ENCODE data around the gene BCL2A1.
"Not testable (repeated sequence)": the region's sequence is repeated elsewhere in the genome, so short reads cannot be mapped to it uniquely, and the experiment has no call there.

BCL2A1 gene

DNA sequence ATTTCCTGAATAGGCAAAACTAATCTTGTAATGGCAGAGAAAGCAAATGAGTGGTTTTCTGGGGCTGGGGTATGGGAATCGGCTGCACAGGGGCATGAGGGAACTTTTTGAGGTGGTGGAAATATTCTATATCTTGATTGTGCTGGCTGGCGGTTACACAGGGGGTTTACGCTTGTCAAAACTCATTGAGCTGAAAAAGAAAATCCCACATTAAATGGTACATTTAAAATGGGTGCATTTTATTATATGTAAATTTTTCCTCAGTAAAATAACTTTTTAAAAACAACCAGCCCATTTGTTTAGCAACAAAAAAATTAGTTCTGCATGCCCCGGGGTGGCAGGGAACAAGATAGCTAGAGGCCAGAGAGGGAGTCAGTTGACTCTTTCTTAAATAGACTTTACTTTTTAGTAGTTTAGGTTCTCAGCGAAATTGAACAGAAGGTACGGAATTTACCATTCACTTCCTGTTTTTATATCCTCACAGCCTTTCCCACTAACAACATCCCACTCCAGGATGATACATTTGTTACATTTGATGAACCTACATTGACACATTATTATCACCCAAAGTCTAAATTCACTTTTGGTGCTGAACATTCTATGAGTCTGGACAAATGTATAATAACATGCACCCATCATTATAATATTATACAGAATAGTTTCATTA, 41.2 kb upstream of the BCL2A1 start:
- Mint-ChIP-seq H3K4me3 (no peak overlapping the region), H3K9me3 (peaks cover 21% of the 10 kb centered on the region), H3K4me1 (no peaks in the 10 kb centered on the region), H3K36me3 (ENCODE audit: low read depth) (no peaks in the 10 kb centered on the region), H3K27ac (no peak overlapping the region), H3K27me3 (ENCODE audit: low read depth, poor library complexity) (peaks cover 6% of the 10 kb centered on the region)
- TF ChIP-seq, protein P1, sequence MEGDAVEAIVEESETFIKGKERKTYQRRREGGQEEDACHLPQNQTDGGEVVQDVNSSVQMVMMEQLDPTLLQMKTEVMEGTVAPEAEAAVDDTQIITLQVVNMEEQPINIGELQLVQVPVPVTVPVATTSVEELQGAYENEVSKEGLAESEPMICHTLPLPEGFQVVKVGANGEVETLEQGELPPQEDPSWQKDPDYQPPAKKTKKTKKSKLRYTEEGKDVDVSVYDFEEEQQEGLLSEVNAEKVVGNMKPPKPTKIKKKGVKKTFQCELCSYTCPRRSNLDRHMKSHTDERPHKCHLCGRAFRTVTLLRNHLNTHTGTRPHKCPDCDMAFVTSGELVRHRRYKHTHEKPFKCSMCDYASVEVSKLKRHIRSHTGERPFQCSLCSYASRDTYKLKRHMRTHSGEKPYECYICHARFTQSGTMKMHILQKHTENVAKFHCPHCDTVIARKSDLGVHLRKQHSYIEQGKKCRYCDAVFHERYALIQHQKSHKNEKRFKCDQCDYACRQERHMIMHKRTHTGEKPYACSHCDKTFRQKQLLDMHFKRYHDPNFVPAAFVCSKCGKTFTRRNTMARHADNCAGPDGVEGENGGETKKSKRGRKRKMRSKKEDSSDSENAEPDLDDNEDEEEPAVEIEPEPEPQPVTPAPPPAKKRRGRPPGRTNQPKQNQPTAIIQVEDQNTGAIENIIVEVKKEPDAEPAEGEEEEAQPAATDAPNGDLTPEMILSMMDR (IDR thresholded peaks at IDR 0.05) = no peak
- DNase-seq = no peak

GRCh38 chr15:80011596-80011995, 40.6 kb upstream of the BCL2A1 start:
- Mint-ChIP-seq H3K4me1 (no peaks in the 10 kb centered on the region), H3K27me3 (ENCODE audit: low read depth, poor library complexity) (peaks cover 6% of the 10 kb centered on the region), H3K4me3 (no peak overlapping the region), H3K9me3 (peaks cover 17% of the 10 kb centered on the region), H3K36me3 (ENCODE audit: low read depth) (no peaks in the 10 kb centered on the region), H3K27ac (no peak overlapping the region)
- TF ChIP-seq, protein P1 (IDR thresholded peaks at IDR 0.05) = no peak
- DNase-seq = no peak

GRCh38 chr15:80011041-80011523, 40.1 kb upstream of the BCL2A1 start:
- not testable (repeated sequence) for H3K36me3 Mint-ChIP-seq (ENCODE audit: low read depth); DNase-seq; H3K4me1 Mint-ChIP-seq; H3K27ac Mint-ChIP-seq; H3K4me3 Mint-ChIP-seq; H3K27me3 Mint-ChIP-seq (ENCODE audit: low read depth, poor library complexity)
- H3K9me3 Mint-ChIP-seq = peaks cover 17% of the 10 kb centered on the region

GRCh38 chr15:80010131-80010673, 39.2 kb upstream of the BCL2A1 start:
- Mint-ChIP-seq H3K4me1 (no peaks in the 10 kb centered on the region), H3K27ac (no peak overlapping the region), H3K9me3 (peaks cover 11% of the 10 kb centered on the region), H3K27me3 (ENCODE audit: low read depth, poor library complexity) (peaks cover 6% of the 10 kb centered on the region), H3K36me3 (ENCODE audit: low read depth) (no peaks in the 10 kb centered on the region), H3K4me3 (no peak overlapping the region)
- TF ChIP-seq, protein P1 (IDR thresholded peaks at IDR 0.05) = no peak
- DNase-seq = no peak

- no peak overlapping the region for H3K4me3 Mint-ChIP-seq
- TF ChIP-seq, protein P1 (IDR thresholded peaks at IDR 0.05) = no peak
- H3K9me3 Mint-ChIP-seq = peaks cover 9% of the 10 kb centered on the region
- no peak overlapping the region for H3K27ac Mint-ChIP-seq
- no peak for DNase-seq
- no peaks in the 10 kb centered on the region for H3K36me3 Mint-ChIP-seq (ENCODE audit: low read depth)
- peaks cover 10% of the 10 kb centered on the region for H3K27me3 Mint-ChIP-seq (ENCODE audit: low read depth, poor library complexity)
- H3K4me1 Mint-ChIP-seq = no peaks in the 10 kb centered on the region
These were observed 36.5 kb upstream of the BCL2A1 start for GRCh38 chr15:80007532-80007931.

DNA sequence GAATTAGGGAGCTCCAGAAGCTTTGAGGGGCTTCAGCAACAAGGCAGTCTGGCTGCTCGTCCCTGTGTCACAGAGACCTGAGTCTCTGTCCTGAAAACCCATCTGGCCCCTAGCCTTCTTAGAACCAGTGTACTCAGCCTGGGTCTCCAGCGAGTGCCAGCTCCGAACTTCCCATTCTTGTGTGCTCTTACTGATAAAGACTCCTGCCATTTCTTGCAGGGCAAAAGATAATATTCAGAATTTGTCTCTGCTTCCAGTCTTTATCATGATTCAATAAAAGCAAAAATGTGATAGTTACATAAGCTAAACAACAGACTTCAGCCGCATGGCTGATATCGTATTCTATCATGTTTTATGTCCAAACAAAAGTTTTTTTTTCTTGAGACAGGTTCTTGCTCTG, 36.0 kb upstream of the BCL2A1 start:
- Mint-ChIP-seq H3K4me3 (no peak overlapping the region), H3K4me1 (no peaks in the 10 kb centered on the region), H3K27me3 (ENCODE audit: low read depth, poor library complexity) (peaks cover 10% of the 10 kb centered on the region), H3K9me3 (peaks cover 9% of the 10 kb centered on the region), H3K36me3 (ENCODE audit: low read depth) (no peaks in the 10 kb centered on the region), H3K27ac (no peak overlapping the region)
- TF ChIP-seq, protein P1 (IDR thresholded peaks at IDR 0.05) = no peak
- DNase-seq = no peak
